ENCODE data around the gene ZNF529.

Gene ZNF529

DNA sequence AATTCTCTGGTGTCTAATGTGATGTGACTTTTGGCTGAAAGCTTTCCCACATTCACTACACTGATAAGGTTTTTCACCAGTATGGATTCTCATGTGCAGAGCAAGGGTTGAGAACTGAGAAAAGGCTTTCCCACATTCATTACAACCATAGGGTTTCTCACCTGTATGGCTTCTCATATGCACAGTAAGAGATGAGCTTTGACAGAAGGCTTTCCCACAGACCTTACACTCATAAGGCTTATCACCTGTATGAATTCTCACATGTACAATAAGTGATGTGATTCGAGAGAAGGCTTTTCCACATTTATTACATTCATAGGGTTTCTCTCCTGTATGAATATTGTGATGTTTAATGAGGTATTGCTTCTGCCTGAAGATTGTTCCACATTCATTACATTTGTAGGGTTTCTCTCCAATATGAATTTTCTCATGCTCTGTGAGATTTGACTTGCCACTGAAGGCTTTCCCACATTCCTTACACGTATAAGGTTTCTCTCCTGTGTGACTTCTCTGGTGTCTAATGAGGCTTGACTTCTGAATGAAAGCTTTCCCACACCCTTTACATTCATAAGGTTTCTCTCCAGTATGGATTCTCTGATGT is 59.0 kb downstream of the ZNF529 start:
- in situ Hi-C loops (cut with HindIII; ENCODE audit: low sequenced_read_pairs) = no loop called here
- no peak overlapping the region for H3K4me3 ChIP-seq (ENCODE audit: low read depth, low read length)
- TF ChIP-seq, protein P1, sequence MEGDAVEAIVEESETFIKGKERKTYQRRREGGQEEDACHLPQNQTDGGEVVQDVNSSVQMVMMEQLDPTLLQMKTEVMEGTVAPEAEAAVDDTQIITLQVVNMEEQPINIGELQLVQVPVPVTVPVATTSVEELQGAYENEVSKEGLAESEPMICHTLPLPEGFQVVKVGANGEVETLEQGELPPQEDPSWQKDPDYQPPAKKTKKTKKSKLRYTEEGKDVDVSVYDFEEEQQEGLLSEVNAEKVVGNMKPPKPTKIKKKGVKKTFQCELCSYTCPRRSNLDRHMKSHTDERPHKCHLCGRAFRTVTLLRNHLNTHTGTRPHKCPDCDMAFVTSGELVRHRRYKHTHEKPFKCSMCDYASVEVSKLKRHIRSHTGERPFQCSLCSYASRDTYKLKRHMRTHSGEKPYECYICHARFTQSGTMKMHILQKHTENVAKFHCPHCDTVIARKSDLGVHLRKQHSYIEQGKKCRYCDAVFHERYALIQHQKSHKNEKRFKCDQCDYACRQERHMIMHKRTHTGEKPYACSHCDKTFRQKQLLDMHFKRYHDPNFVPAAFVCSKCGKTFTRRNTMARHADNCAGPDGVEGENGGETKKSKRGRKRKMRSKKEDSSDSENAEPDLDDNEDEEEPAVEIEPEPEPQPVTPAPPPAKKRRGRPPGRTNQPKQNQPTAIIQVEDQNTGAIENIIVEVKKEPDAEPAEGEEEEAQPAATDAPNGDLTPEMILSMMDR (IDR thresholded peaks at IDR 0.05; ENCODE audit: low read depth, low read length) = no peak
- peak; percentile 10 for DNase-seq (ENCODE audit: low read depth, low spot score)

DNA sequence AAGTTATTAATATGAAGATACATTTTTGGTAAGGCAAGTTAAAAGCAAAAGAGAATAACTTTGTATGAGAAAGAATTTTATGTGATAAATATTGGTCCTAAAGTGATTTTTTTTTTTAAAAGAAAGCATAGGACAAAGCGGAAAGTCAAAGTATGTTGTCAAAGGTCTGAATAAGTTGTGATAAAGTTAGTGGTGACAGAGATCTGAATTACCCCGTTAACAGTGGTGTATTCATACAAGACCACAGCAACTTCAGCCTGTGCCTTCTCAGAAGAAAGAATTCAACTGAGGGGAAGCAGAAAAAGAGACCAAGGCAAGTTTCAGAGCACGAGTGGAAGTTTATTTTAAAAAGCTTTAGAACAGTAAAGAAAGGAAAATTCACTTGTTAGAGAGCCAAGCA is 64.8 kb downstream of the ZNF529 start:
- in situ Hi-C loops (cut with HindIII; ENCODE audit: low sequenced_read_pairs) = no loop called here
- H3K4me3 ChIP-seq (ENCODE audit: low read depth, low read length) = no peak overlapping the region
- no peak for DNase-seq (ENCODE audit: low read depth, low spot score)
- TF ChIP-seq, protein P1 (IDR thresholded peaks at IDR 0.05; ENCODE audit: low read depth, low read length) = no peak

DNA sequence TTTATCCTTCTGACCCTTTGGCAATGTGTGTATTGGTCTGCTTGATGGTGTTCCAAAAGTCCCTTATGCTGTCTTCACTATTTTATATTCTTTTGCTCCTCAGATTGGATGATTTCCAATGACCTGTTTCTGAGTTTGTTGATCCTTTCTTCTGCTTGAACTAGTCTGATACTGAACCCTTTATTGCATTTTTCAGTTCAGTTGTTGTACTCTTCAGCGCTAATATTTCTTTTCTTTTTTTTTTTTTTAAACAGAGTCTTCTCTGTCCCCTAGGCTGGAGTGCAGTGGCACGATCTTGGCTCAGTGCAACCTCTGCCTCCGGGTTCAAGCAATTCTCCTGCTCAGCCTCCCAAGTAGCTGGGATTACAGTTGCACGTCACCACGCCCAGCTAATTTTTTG is 71.1 kb downstream of the ZNF529 start:
- TF ChIP-seq, protein P1 (IDR thresholded peaks at IDR 0.05; ENCODE audit: low read depth, low read length) = no peak
- no peak for DNase-seq (ENCODE audit: low read depth, low spot score)
- no peak overlapping the region for H3K4me3 ChIP-seq (ENCODE audit: low read depth, low read length)
- in situ Hi-C loops (cut with HindIII; ENCODE audit: low sequenced_read_pairs) = no loop called here

DNA sequence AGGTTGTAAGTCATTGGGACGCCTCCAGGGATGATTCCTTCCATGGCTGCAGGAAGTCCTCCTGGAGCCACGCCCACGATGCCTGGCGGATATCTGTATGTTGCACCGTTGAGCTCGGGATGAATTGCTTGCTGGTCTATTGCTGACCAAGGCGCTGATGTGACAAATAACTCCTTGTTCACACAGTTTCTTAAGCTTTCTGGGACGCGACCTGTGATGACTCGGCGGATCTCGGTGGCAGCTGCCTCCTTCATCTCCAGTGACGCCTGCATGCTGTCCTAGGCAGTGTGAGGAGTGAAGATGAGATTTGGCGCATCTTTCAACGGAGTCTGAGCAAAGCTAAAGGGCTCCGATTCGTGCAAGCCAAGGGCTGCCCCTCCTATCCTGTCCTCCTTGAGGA is 76.1 kb downstream of the ZNF529 start:
- TF ChIP-seq, protein P1 (IDR thresholded peaks at IDR 0.05; ENCODE audit: low read depth, low read length) = no peak
- DNase-seq (ENCODE audit: low read depth, low spot score) = no peak
- in situ Hi-C loops (cut with HindIII; ENCODE audit: low sequenced_read_pairs) = no loop called here
- H3K4me3 ChIP-seq (ENCODE audit: low read depth, low read length) = no peak overlapping the region
